Smooth muscle cell (in vitro differentiated cells): Measurements from ENCODE around the gene LAYN. TPM values are rescaled to one million over a fixed set of nuclear protein-coding genes. Genes with fewer than 3 reads are reported as not detected.

Experiments used
- DNase-seq: peaks from one replicate; lab custom pipeline; 2025; ENCODE audit not compliant: unreplicated experiment; lab: John Stamatoyannopoulos, UW
- H2AFZ ChIP-seq: fragments of 200-600 bp; sonication (generic); 2 replicates; pipeline ENCODE4 v1.6.0; 2016; ENCODE audit warnings: antibody characterized with exemption, low read depth, mild to moderate bottlenecking
- H3F3A ChIP-seq: fragments of 200-600 bp; sonication (generic); 2 replicates; pipeline ENCODE4 v1.6.0; 2017; ENCODE audit warnings: antibody characterized with exemption, low read depth
- H3K27ac ChIP-seq: fragments of 200-600 bp; sonication (generic); 2 replicates; pipeline ENCODE4 v1.5.1; 2016; ENCODE audit warnings: low read depth, mild to moderate bottlenecking
- H3K27me3 ChIP-seq: fragments of 200-600 bp; sonication (generic); 2 replicates; pipeline ENCODE4 v1.6.1; 2016; ENCODE audit warnings: low read depth, mild to moderate bottlenecking
- H3K36me3 ChIP-seq: fragments of 200-600 bp; sonication (generic); 2 replicates; pipeline ENCODE4 v1.5.1; 2016; ENCODE audit warnings: low read depth
- H3K4me1 ChIP-seq: fragments of 200-600 bp; sonication (generic); 2 replicates; pipeline ENCODE4 v1.5.1; 2016; ENCODE audit warnings: low read depth
- H3K4me2 ChIP-seq: fragments of 200-600 bp; sonication (generic); 2 replicates; pipeline ENCODE4 v1.6.0; 2016; ENCODE audit warnings: mild to moderate bottlenecking
- H3K4me3 ChIP-seq: fragments of 200-600 bp; sonication (generic); 2 replicates; pipeline ENCODE4 v1.5.1; 2016; ENCODE audit warnings: mild to moderate bottlenecking
- H3K79me2 ChIP-seq: fragments of 200-600 bp; sonication (generic); 2 replicates; pipeline ENCODE4 v1.6.0; 2016; ENCODE audit warnings: low read depth, mild to moderate bottlenecking
- H3K9ac ChIP-seq: fragments of 200-600 bp; sonication (generic); 2 replicates; pipeline ENCODE4 v1.6.0; 2016; ENCODE audit warnings: low read depth
- H3K9me3 ChIP-seq: fragments of 200-600 bp; sonication (generic); replicated peaks from 2 replicates; pipeline ENCODE4 v1.5.1; 2016; ENCODE audit warnings: low read depth
- H4K20me1 ChIP-seq: fragments of 200-600 bp; sonication (generic); 2 replicates; pipeline ENCODE4 v1.6.0; 2016; ENCODE audit warnings: low read depth
- CTCF ChIP-seq: fragments of 200-600 bp; sonication (generic); IDR thresholded peaks from 2 replicates; pipeline ENCODE4 v1.5.1; 2017; ENCODE audit warnings: borderline replicate concordance, mild to moderate bottlenecking, antibody characterized with exemption; ENCODE audit not compliant: insufficient read depth, poor library complexity, severe bottlenecking
- WGBS: methylation state at CpG from one replicate; pipeline ENCODE4 v1.1.7; 2016; ENCODE audit warnings: low lambda C conversion rate; 5-methylcytosine and 5-hydroxymethylcytosine counted together
- polyA plus RNA-seq: library from polyadenylated mRNA; unstranded; fragments of >200 nt; fragmentation: Nextera tagmentation; extraction: Ambion mirVana; gene quantifications from 2 replicates; pipeline ENCODE4 v1.2.1, GENCODE V29; 2016
- total RNA-seq: library from RNA; depleted of rRNA; stranded (reverse); fragments of >200 nt; gene quantifications from 2 replicates; pipeline ENCODE4 v1.2.3, GENCODE V29; 2014

Gene LAYN
- total and polyA plus RNA-seq, 2 experiments from 2014 or later: 52.6 to 67.4 TPM

- H2AFZ ChIP-seq: peak overlapping the region; percentile 29
- no peak for TF ChIP-seq CTCF
- DNase-seq: no peak
Measured at GRCh38 chr11:111582163-111582562, 41.6 kb downstream of the LAYN start.

GRCh38 chr11:111582881-111583280 lies 42.4 kb downstream of the LAYN start:
- TF ChIP-seq CTCF: no peak
- no peak overlapping the region for H3K4me2 ChIP-seq
- H3F3A ChIP-seq: no peaks in the 10 kb centered on the region
- H4K20me1 ChIP-seq: no peaks in the 10 kb centered on the region
- no peak overlapping the region for H2AFZ ChIP-seq
- no peaks in the 10 kb centered on the region for H3K9me3 ChIP-seq
- DNase-seq: no peak
- WGBS: 56% methylated on average over 4 of the region's 4 CpGs
- H3K36me3 ChIP-seq: no peaks in the 10 kb centered on the region
- H3K27me3 ChIP-seq: no peaks in the 10 kb centered on the region
- no peaks in the 10 kb centered on the region for H3K79me2 ChIP-seq
- H3K27ac ChIP-seq: no peak overlapping the region
- no peak overlapping the region for H3K4me3 ChIP-seq
- H3K9ac ChIP-seq: no peak overlapping the region
- no peaks in the 10 kb centered on the region for H3K4me1 ChIP-seq

More at GRCh38 chr11:111582163-111582562, 41.6 kb downstream of the LAYN start:
- H3K4me3 ChIP-seq: no peak overlapping the region
- no peak overlapping the region for H3K9ac ChIP-seq
- H3K4me1 ChIP-seq: no peaks in the 10 kb centered on the region
- no peaks in the 10 kb centered on the region for H3K36me3 ChIP-seq
- H3K79me2 ChIP-seq: no peaks in the 10 kb centered on the region
- H3K4me2 ChIP-seq: no peak overlapping the region
- H3F3A ChIP-seq: no peaks in the 10 kb centered on the region
- H3K27me3 ChIP-seq: no peaks in the 10 kb centered on the region
- no peaks in the 10 kb centered on the region for H4K20me1 ChIP-seq
- no peaks in the 10 kb centered on the region for H3K9me3 ChIP-seq
- no peak overlapping the region for H3K27ac ChIP-seq

- Histone ChIP-seq H3K27me3 (no peaks in the 10 kb centered on the region), H3K36me3 (no peaks in the 10 kb centered on the region), H3K27ac (no peak overlapping the region), H3K4me1 (no peaks in the 10 kb centered on the region), H3K9me3 (no peaks in the 10 kb centered on the region), H3K9ac (no peak overlapping the region), H2AFZ (peak overlapping the region; percentile 65), H3F3A (no peaks in the 10 kb centered on the region), H4K20me1 (no peaks in the 10 kb centered on the region), H3K4me3 (no peak overlapping the region), H3K79me2 (no peaks in the 10 kb centered on the region), H3K4me2 (no peak overlapping the region)
- no peak for DNase-seq
- no peak for TF ChIP-seq CTCF
- 66% methylated on average over 2 of the region's 2 CpGs for WGBS
Measured at GRCh38 chr11:111585371-111585770, 44.9 kb downstream of the LAYN start.

GRCh38 chr11:111586388-111586831 lies 45.9 kb downstream of the LAYN start:
- WGBS: 3% methylated on average over 1 of the region's 1 CpG
- Histone ChIP-seq H2AFZ (no peak overlapping the region), H3K79me2 (no peaks in the 10 kb centered on the region), H3K4me3 (no peak overlapping the region), H3K36me3 (no peaks in the 10 kb centered on the region), H3K9me3 (no peaks in the 10 kb centered on the region), H3K4me2 (no peak overlapping the region), H3K27me3 (no peaks in the 10 kb centered on the region), H4K20me1 (no peaks in the 10 kb centered on the region), H3K27ac (no peak overlapping the region), H3K4me1 (no peaks in the 10 kb centered on the region), H3F3A (no peaks in the 10 kb centered on the region), H3K9ac (no peak overlapping the region)
- peak; percentile 58 for TF ChIP-seq CTCF
- no peak for DNase-seq
